ENCODE results near the gene GRB14.

GRB14 gene

GRCh38 chr2:164617466-164617865 is 3.8 kb downstream of the GRB14 start:
- no peak overlapping the region for H2AFZ ChIP-seq (ENCODE audit: low read length, unreplicated experiment)
- H3K4me3 ChIP-seq (ENCODE audit: low read depth, low read length): no peak overlapping the region
- H3K27me3 ChIP-seq (ENCODE audit: insufficient read depth, low read length): no peaks in the 10 kb centered on the region
- H3K27ac ChIP-seq (ENCODE audit: low read depth, low read length): peak overlapping the region; percentile 51; the same call in 1 of the 2 replicates
- no peaks in the 10 kb centered on the region for H3K36me3 ChIP-seq (ENCODE audit: insufficient read depth, low read length)
- H3K4me1 ChIP-seq (ENCODE audit: control insufficient read depth, insufficient read depth, low read length, unreplicated experiment): peaks cover 21% of the 10 kb centered on the region
- H3K79me2 ChIP-seq (ENCODE audit: control insufficient read depth, insufficient read depth, low read length, unreplicated experiment): no peaks in the 10 kb centered on the region

- H3K36me3 ChIP-seq (ENCODE audit: insufficient read depth, low read length): no peaks in the 10 kb centered on the region
- H3K27ac ChIP-seq (ENCODE audit: low read depth, low read length): no peak overlapping the region
- no peak overlapping the region for H3K4me3 ChIP-seq (ENCODE audit: low read depth, low read length)
- H3K27me3 ChIP-seq (ENCODE audit: insufficient read depth, low read length): no peaks in the 10 kb centered on the region
- H3K79me2 ChIP-seq (ENCODE audit: control insufficient read depth, insufficient read depth, low read length, unreplicated experiment): no peaks in the 10 kb centered on the region
- no peak overlapping the region for H2AFZ ChIP-seq (ENCODE audit: low read length, unreplicated experiment)
- peaks cover 15% of the 10 kb centered on the region for H3K4me1 ChIP-seq (ENCODE audit: control insufficient read depth, insufficient read depth, low read length, unreplicated experiment)
Measured at GRCh38 chr2:164613321-164613982, 7.8 kb downstream of the GRB14 start.

- Histone ChIP-seq H3K27me3 (ENCODE audit: insufficient read depth, low read length) (no peaks in the 10 kb centered on the region), H3K27ac (ENCODE audit: low read depth, low read length) (no peak overlapping the region), H3K4me1 (ENCODE audit: control insufficient read depth, insufficient read depth, low read length, unreplicated experiment) (peaks cover 24% of the 10 kb centered on the region), H2AFZ (ENCODE audit: low read length, unreplicated experiment) (no peak overlapping the region), H3K79me2 (ENCODE audit: control insufficient read depth, insufficient read depth, low read length, unreplicated experiment) (no peaks in the 10 kb centered on the region), H3K36me3 (ENCODE audit: insufficient read depth, low read length) (no peaks in the 10 kb centered on the region), H3K4me3 (ENCODE audit: low read depth, low read length) (no peak overlapping the region)
Measured at GRCh38 chr2:164609790-164610189, 11.5 kb downstream of the GRB14 start.

GRCh38 chr2:164606557-164606956 is 14.7 kb downstream of the GRB14 start:
- H3K27ac ChIP-seq (ENCODE audit: low read depth, low read length): peak overlapping the region; percentile 68
- peaks cover 25% of the 10 kb centered on the region for H3K4me1 ChIP-seq (ENCODE audit: control insufficient read depth, insufficient read depth, low read length, unreplicated experiment)
- no peaks in the 10 kb centered on the region for H3K79me2 ChIP-seq (ENCODE audit: control insufficient read depth, insufficient read depth, low read length, unreplicated experiment)
- H3K4me3 ChIP-seq (ENCODE audit: low read depth, low read length): peak overlapping the region; percentile 51; the same call in 1 of the 2 replicates
- peak overlapping the region; percentile 46 for H2AFZ ChIP-seq (ENCODE audit: low read length, unreplicated experiment)
- H3K36me3 ChIP-seq (ENCODE audit: insufficient read depth, low read length): no peaks in the 10 kb centered on the region
- H3K27me3 ChIP-seq (ENCODE audit: insufficient read depth, low read length): no peaks in the 10 kb centered on the region

GRCh38 chr2:164605295-164605694 is 16.0 kb downstream of the GRB14 start:
- Histone ChIP-seq H3K79me2 (ENCODE audit: control insufficient read depth, insufficient read depth, low read length, unreplicated experiment) (no peaks in the 10 kb centered on the region), H3K27ac (ENCODE audit: low read depth, low read length) (no peak overlapping the region), H3K4me1 (ENCODE audit: control insufficient read depth, insufficient read depth, low read length, unreplicated experiment) (peaks cover 25% of the 10 kb centered on the region), H3K36me3 (ENCODE audit: insufficient read depth, low read length) (no peaks in the 10 kb centered on the region), H3K27me3 (ENCODE audit: insufficient read depth, low read length) (no peaks in the 10 kb centered on the region), H3K4me3 (ENCODE audit: low read depth, low read length) (no peak overlapping the region), H2AFZ (ENCODE audit: low read length, unreplicated experiment) (no peak overlapping the region)

DNA sequence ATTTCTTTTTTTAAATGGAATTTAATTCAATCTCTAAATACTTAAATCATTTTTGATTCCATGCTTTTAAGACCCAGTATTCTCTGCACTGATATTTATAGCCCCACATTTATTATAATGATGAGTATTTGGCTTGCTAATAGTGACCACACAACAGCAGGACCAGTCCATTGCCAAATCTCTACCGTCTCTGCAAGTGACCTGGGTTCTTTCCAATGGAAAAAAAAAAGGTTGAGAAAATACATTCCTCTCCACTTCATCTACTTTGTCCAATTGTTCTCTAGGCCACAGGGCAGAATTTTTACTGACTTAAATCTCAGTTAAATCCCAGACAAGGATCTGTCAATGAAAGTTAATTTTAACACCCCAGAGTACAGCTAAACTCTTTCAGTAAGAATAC is 20.5 kb downstream of the GRB14 start:
- Histone ChIP-seq H3K4me3 (ENCODE audit: low read depth, low read length) (no peak overlapping the region), H3K4me1 (ENCODE audit: control insufficient read depth, insufficient read depth, low read length, unreplicated experiment) (peaks cover 11% of the 10 kb centered on the region), H3K27ac (ENCODE audit: low read depth, low read length) (no peak overlapping the region), H3K36me3 (ENCODE audit: insufficient read depth, low read length) (no peaks in the 10 kb centered on the region), H3K27me3 (ENCODE audit: insufficient read depth, low read length) (no peaks in the 10 kb centered on the region), H2AFZ (ENCODE audit: low read length, unreplicated experiment) (no peak overlapping the region), H3K79me2 (ENCODE audit: control insufficient read depth, insufficient read depth, low read length, unreplicated experiment) (no peaks in the 10 kb centered on the region)

DNA sequence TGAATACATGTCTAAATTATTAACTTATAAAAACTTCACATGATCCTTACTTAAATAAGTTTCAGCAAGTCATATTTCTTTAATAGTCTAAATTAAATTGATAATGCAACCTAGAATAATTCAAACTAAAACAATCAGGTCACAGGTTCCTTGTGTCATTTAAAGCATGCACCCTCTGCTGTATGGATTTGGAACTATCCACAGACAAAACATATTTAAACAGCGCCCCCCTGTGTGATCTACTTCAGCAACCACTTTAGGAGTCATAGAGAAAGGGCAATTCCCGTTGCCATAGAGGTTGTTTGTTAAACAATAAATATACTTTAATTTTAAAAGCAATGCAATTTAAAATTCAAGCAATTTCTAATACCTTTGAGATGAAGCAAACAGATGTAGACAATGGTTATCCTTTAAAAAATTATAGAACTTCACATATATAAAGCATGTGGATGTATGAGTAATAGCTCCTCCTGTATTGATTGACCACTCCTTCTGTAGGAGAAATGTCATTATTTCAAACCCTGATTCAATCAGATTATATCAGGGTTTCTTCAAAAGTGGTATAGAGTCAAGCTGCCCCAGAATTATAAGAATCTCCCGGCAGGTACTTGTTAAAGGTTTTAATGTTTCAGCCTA is 21.2 kb downstream of the GRB14 start:
- H3K4me1 ChIP-seq (ENCODE audit: control insufficient read depth, insufficient read depth, low read length, unreplicated experiment): peaks cover 4% of the 10 kb centered on the region
- H3K79me2 ChIP-seq (ENCODE audit: control insufficient read depth, insufficient read depth, low read length, unreplicated experiment): no peaks in the 10 kb centered on the region
- no peak overlapping the region for H3K4me3 ChIP-seq (ENCODE audit: low read depth, low read length)
- peak overlapping the region; percentile 30; the same call in 1 of the 2 replicates for H3K27ac ChIP-seq (ENCODE audit: low read depth, low read length)
- peak overlapping the region; percentile 2 for H2AFZ ChIP-seq (ENCODE audit: low read length, unreplicated experiment)
- H3K27me3 ChIP-seq (ENCODE audit: insufficient read depth, low read length): no peaks in the 10 kb centered on the region
- H3K36me3 ChIP-seq (ENCODE audit: insufficient read depth, low read length): no peaks in the 10 kb centered on the region

DNA sequence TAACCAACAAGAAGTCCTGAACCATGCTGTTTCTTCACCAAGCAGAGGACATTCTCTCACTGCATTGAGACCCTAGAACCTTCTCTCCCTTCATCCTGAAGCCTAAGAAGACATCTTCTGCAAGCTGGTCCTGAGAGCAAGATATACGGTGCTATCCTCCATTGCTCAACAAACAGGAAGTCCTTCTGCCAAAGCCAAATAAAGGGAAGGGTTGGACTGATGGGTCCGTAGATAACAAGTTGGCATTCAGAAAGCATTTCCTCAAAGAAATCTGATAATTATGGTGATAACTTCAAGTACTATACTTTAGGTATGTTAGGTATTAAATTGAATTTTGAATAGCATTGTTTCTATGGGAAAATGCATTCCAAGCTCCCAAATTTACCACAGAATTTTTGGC is 23.3 kb downstream of the GRB14 start:
- Histone ChIP-seq H3K4me1 (ENCODE audit: control insufficient read depth, insufficient read depth, low read length, unreplicated experiment) (no peaks in the 10 kb centered on the region), H2AFZ (ENCODE audit: low read length, unreplicated experiment) (no peak overlapping the region), H3K36me3 (ENCODE audit: insufficient read depth, low read length) (no peaks in the 10 kb centered on the region), H3K79me2 (ENCODE audit: control insufficient read depth, insufficient read depth, low read length, unreplicated experiment) (no peaks in the 10 kb centered on the region), H3K27me3 (ENCODE audit: insufficient read depth, low read length) (no peaks in the 10 kb centered on the region), H3K27ac (ENCODE audit: low read depth, low read length) (no peak overlapping the region), H3K4me3 (ENCODE audit: low read depth, low read length) (no peak overlapping the region)

GRCh38 chr2:164595031-164595430 is 26.3 kb downstream of the GRB14 start:
- H3K27me3 ChIP-seq (ENCODE audit: insufficient read depth, low read length): no peaks in the 10 kb centered on the region
- no peaks in the 10 kb centered on the region for H3K79me2 ChIP-seq (ENCODE audit: control insufficient read depth, insufficient read depth, low read length, unreplicated experiment)
- H3K36me3 ChIP-seq (ENCODE audit: insufficient read depth, low read length): no peaks in the 10 kb centered on the region
- H3K4me1 ChIP-seq (ENCODE audit: control insufficient read depth, insufficient read depth, low read length, unreplicated experiment): no peaks in the 10 kb centered on the region
- H3K4me3 ChIP-seq (ENCODE audit: low read depth, low read length): no peak overlapping the region
- no peak overlapping the region for H2AFZ ChIP-seq (ENCODE audit: low read length, unreplicated experiment)
- H3K27ac ChIP-seq (ENCODE audit: low read depth, low read length): no peak overlapping the region

DNA sequence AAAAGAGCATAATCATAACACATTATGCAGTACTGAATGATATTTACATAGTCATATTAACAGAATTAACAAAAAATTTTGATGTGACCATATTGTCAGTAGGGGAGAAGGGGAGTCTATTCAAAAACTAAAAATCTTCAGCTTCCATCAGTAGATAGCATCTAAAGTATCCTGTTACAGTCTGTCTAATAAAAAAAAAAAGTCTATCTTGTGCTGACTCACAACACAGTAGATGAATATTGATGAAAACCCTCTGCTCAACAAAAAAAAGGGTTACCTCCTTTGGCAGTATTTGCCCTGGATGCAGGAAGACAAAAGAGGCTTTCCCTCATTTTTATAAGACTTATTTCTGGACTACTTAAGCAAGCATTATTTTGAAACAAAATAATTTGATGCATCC is 27.3 kb downstream of the GRB14 start:
- no peaks in the 10 kb centered on the region for H3K79me2 ChIP-seq (ENCODE audit: control insufficient read depth, insufficient read depth, low read length, unreplicated experiment)
- no peaks in the 10 kb centered on the region for H3K4me1 ChIP-seq (ENCODE audit: control insufficient read depth, insufficient read depth, low read length, unreplicated experiment)
- H3K36me3 ChIP-seq (ENCODE audit: insufficient read depth, low read length): no peaks in the 10 kb centered on the region
- H3K4me3 ChIP-seq (ENCODE audit: low read depth, low read length): no peak overlapping the region
- H2AFZ ChIP-seq (ENCODE audit: low read length, unreplicated experiment): no peak overlapping the region
- H3K27ac ChIP-seq (ENCODE audit: low read depth, low read length): no peak overlapping the region
- no peaks in the 10 kb centered on the region for H3K27me3 ChIP-seq (ENCODE audit: insufficient read depth, low read length)

DNA sequence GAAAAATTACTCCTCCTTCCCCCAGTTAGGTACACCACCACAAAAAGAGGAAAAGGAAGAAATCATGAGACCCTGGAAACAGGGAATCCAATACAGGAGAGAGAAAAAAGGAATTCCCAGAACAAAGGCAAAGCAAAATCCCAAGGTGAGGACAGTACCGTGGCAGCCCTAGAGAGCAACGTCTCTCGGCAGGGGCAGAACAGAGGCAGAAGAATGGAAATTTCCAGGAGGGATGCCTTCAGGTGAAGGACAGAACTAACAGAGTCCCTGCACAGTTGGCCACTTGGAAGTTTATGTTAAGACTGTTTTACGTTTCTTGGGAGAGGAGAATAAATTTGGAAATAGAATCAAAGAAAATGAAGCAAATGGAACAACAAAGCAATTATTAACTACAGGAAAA is 27.7 kb downstream of the GRB14 start:
- Histone ChIP-seq H3K79me2 (ENCODE audit: control insufficient read depth, insufficient read depth, low read length, unreplicated experiment) (no peaks in the 10 kb centered on the region), H3K27me3 (ENCODE audit: insufficient read depth, low read length) (no peaks in the 10 kb centered on the region), H3K27ac (ENCODE audit: low read depth, low read length) (no peak overlapping the region), H3K4me1 (ENCODE audit: control insufficient read depth, insufficient read depth, low read length, unreplicated experiment) (no peaks in the 10 kb centered on the region), H2AFZ (ENCODE audit: low read length, unreplicated experiment) (no peak overlapping the region), H3K36me3 (ENCODE audit: insufficient read depth, low read length) (no peaks in the 10 kb centered on the region), H3K4me3 (ENCODE audit: low read depth, low read length) (no peak overlapping the region)
